ENCODE results near the gene BTBD19.
"Not testable (repeated sequence)": the region's sequence is repeated elsewhere in the genome, so short reads cannot be mapped to it uniquely, and the experiment has no call there.

BTBD19 gene

GRCh38 chr1:44829506-44830384 is 21.4 kb downstream of the BTBD19 start:
- no peak for DNase-seq

- no peak for DNase-seq
Observed at GRCh38 chr1:44830900-44831304, 22.6 kb downstream of the BTBD19 start.

- DNase-seq: no peak
Observed at GRCh38 chr1:44831516-44831915, 23.2 kb downstream of the BTBD19 start.

DNA sequence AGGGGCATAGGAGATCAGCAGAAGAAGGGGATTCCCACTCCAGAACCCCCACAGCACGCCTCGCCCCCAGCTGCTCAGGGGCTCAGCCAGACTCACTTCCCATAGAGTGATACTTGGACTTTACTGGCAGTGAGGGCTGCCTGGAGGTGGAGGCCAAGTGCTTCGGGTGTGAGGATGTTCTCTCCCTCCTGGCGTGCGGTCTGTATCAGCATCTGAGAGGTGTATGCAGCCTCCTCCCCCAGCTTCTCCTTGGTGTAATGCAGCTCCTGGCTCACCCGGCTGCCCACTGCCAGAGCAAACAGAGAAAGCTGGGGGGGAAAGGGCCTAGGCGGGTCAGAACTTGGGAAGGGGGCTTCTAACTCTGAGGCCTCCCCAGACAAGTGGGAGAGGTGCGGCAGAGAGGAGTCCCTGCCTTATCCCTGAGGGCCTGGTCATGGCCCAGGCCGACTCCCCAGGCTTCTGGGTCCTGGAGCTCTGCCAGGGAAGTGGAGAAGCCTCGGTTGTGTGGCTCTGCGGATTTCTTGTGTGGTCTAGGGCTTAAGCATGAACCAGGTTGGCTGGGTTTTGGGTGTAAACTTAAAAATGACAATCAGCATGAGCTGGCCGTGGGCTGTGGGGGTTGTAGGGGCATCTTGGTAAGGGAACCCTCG is 23.9 kb downstream of the BTBD19 start:
- no peak for DNase-seq

- DNase-seq: no peak
Observed at GRCh38 chr1:44834328-44834727, 26.0 kb downstream of the BTBD19 start.

DNA sequence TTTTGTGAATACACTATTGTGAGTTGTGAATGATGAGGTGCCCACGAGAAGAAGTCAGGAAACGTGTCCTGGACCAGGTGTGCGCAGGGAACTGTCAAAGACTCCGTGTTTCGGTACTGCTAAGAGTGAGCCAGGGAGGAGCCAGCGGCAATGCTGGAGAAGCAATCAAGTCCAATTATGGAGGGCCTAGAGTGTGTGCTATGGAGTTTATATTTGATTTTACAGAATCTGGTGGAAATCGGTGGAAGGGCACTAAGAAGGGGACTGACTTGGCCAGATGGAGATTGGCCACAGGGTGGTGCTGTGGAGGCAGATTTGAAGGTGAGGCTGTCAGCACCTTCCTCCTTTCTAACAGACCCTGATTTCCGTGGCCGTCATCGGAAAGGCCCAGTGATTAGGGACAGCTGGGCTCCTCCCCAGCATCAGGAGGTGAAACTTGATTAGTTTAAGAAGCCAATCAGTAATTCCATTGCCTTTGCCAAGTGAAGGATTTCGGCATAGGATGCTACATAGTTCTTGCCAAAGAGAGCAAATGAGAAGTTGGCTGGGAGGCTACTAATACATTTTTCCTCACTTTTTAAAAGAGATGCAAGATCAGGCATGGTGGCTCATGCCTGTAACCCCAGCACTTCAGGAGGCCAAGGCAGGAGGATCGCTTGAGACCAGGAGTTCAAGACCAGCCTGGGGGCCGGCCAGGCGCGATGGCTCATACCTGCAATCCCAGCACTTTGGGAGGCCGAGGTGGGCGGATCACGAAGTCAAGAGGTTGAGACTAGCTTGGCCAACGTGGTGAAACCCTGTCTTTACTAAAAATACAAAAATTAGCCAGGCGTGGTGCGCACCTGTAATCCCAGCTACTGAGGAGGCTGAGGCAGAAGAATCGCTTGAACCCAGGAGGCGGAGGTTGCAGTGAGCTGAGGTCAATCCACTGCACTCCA is 27.7 kb downstream of the BTBD19 start:
- peak; percentile 91 for DNase-seq

GRCh38 chr1:44838294-44838693 is 30.0 kb downstream of the BTBD19 start:
- DNase-seq: not testable (repeated sequence)

- DNase-seq: no peak
Observed at GRCh38 chr1:44839576-44839975, 31.3 kb downstream of the BTBD19 start.

- no peak for DNase-seq
Observed at GRCh38 chr1:44842486-44842861, 34.2 kb downstream of the BTBD19 start.

DNA sequence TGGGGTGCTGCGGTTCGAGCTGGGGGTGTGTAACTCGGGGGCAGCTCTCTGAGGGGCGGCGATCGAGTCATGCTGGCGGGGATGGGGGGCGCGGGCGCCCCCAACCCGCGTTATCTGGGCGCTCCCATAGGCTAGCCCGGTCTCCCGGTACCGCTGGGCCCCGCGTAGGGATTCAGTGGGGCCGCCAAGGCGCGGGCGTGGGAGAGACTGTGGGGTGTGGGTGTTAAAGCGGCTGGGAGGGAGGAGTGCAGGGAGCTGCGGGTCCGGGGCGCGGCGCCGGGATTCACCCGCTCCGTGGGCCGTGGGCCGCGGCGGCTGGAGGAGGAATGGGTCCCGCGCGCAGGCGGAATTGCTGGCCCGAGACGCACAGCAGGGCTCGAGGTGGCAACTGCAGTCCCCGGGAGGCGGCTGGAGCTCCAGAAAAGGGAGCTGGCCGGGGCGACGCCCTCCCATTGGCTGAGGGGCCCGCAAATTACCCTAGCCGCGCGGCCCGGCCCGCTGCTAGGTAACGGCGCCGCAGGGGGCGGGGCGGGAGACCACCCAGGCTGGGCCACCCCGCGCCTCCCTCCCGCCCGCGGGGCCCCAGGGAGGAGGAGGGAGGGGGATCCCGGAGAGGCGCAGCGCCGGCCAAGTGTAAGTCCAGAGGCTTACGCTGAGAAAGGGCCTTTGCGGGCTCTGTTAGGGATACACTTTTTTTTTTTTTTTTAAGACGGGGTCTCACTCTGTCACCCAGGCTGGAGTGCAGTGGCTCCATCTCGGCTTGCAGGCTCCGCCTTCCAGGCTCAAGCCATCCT is 34.7 kb downstream of the BTBD19 start, which contains the start of gene PTCH2:
Gene PTCH2, minus strand, starts transcription at position 392 of the 794 bp plus-strand sequence. Its CDS starts 321 bp downstream, at position 71.
- peak; percentile 24 for DNase-seq

DNA sequence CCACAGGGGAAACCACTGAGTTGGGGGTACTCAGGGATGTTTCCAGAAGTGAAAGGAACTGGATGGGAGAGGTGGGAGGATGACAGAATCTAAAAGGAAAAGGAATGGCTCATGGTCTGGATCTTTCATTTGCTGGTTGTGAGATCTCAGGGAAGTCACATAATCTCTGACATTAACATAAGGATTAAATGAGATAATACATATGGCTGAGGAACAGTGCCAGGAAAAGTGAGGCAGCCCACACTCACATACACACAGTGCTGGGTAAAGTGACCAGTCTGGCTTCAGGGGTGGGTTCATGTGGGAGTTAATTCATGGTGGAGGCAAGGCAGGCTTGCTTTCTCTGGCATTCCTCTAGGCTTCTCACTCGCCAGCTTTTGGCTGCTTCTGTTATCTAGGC is 38.7 kb downstream of the BTBD19 start:
- DNase-seq: no peak

DNA sequence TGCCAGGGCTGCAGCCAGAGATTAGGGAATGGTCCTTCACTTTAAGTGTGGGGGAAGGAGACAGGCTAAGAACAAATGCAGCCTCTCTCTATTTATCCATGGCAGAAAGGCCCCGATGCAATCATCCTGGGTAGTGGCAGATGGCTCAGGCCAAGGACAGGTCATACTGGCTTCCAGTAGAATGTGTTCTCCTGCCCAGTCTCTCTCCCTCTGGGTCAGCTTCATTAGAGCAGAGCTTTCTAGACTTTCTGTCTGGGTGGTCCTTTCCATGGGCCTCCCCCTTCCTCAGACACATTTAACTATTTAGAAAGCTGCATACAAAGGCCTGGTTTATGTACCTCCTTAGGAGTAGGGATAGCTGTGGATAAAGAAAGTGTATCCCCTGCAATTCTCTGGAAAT is 39.5 kb downstream of the BTBD19 start:
- no peak for DNase-seq

- no peak for DNase-seq
Observed at GRCh38 chr1:44848456-44849181, 40.3 kb downstream of the BTBD19 start.

GRCh38 chr1:44849575-44850132 is 41.3 kb downstream of the BTBD19 start:
- DNase-seq: no peak

GRCh38 chr1:44851308-44851707 is 43.0 kb downstream of the BTBD19 start:
- DNase-seq: no peak

- no peak for DNase-seq
Observed at GRCh38 chr1:44853201-44853600, 44.9 kb downstream of the BTBD19 start.

DNA sequence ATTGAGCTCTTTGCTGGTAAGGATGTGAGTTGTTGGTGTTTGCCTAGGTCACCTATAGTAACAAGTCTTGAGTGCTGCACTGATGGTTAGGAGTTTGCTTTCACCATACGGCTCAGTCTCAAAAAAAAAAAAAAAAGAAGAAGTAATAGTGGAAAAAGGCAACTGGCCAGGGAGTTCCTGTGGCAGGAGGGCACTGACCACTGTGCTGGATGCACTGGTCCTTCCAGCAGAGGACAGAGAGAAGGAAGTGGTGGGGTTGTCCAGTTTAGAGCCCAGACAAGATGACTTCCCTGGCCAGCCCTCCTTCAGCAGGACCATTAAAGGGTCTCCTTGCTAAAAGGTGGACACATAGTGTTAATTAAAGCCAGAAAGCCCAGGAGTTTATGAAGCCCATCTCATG is 46.6 kb downstream of the BTBD19 start:
- DNase-seq: no peak

DNA sequence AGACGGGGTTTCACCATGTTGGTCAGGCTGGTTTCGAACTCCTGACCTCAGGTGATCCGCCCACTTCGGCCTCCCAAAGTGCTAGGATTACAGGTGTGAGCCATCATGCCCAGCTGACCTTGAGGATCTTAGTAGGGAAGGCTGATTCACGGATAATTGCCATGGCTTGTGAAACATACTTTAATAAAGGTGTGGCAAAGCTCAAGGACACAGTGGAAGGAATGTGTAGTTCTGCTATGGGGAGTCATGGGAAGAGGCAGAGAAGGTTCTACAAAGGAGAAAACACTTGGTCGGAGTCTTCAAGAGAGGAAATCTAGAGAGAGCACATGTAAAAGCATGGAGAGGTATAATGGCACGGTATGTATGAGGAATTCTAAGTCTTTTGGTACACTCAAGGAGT is 47.4 kb downstream of the BTBD19 start:
- no peak for DNase-seq

- DNase-seq: no peak
Observed at GRCh38 chr1:44857446-44857845, 49.1 kb downstream of the BTBD19 start.

- no peak for DNase-seq
Observed at GRCh38 chr1:44860331-44860730, 52.0 kb downstream of the BTBD19 start.

DNA sequence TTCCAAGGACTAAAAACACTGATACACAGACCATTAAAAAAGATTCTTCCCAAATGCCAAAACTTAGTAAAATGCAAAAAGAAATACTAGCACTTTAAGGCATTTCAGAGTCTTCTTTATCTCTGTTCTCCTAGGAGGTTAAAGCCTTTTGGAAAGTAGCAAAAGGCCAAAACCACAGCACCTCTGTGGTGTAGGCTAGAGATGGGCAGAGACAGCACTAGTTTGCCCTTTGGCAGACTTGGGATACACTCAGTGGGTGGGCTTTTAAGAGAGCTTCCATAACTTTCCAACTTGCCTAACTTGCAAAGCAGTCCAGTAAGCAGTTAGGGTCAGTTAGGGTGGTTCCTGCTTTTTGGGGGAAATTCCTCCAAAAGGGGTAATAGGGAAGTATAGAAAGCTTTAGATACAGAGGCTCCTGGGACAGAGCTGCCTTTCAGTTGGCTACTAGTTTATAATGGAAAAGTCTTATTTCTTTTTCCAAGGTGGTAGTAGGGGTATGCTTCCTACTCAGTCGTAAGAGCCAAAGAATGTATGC is 52.6 kb downstream of the BTBD19 start:
- no peak for DNase-seq
